HL-60 (cell line): Measurements from ENCODE around the gene FILIP1L.

Experiments used
- DNase-seq, 2 experiments: peaks; one replicate each; pipeline ENCODE4 v3.0.0-alpha.2; 2010 to 2020; ENCODE audit warnings: low read depth in 1 of 2, low spot score in 1 of 2
- H3K27ac ChIP-seq: fragments of 250-450 bp; sonication (Bioruptor Pico); replicated peaks from 2 replicates; pipeline ENCODE4 v1.5.1; 2020; ENCODE audit warnings: mild to moderate bottlenecking, moderate library complexity
- H3K27me3 ChIP-seq: fragments of 250-450 bp; sonication (Bioruptor Pico); 2 replicates; pipeline ENCODE4 v1.5.1; 2021; ENCODE audit warnings: mild to moderate bottlenecking, moderate library complexity; ENCODE audit not compliant: insufficient read depth, poor library complexity, severe bottlenecking
- H3K4me3 ChIP-seq: replicated peaks from 2 replicates; pipeline ENCODE4 v1.5.1; 2011; ENCODE audit warnings: mild to moderate bottlenecking, control low read depth, low read length; ENCODE audit not compliant: insufficient read depth
- CTCF ChIP-seq: IDR thresholded peaks from one replicate; pipeline ENCODE4 v1.5.1; 2011; ENCODE audit warnings: low read length, control low read depth, inconsistent platforms; ENCODE audit not compliant: insufficient read depth
- GABPA ChIP-seq: IDR thresholded peaks from 2 replicates; pipeline ENCODE4 v1.6.1; 2012; ENCODE audit warnings: low read depth
- POLR2AphosphoS5 ChIP-seq: IDR thresholded peaks from 2 replicates; pipeline ENCODE4 v1.6.1; 2012; ENCODE audit warnings: low read depth
- SPI1 ChIP-seq: IDR thresholded peaks from 2 replicates; pipeline ENCODE4 v1.6.1; 2012; ENCODE audit warnings: low read depth, mild to moderate bottlenecking, borderline replicate concordance
- TF ChIP-seq, protein P1 (sequence below): IDR thresholded peaks from 2 replicates; pipeline ENCODE4 v1.6.1; 2012; ENCODE audit warnings: low read depth; ENCODE audit not compliant: insufficient replicate concordance

Gene FILIP1L

GRCh38 chr3:99873269-99874102 is 240.8 kb downstream of the FILIP1L start:
- H3K27ac ChIP-seq = no peak overlapping the region
- TF ChIP-seq SPI1 = no peak
- no peak for TF ChIP-seq GABPA
- TF ChIP-seq CTCF = no peak
- TF ChIP-seq POLR2AphosphoS5 = no peak

GRCh38 chr3:99872923-99873254 is 241.4 kb downstream of the FILIP1L start:
- H3K4me3 ChIP-seq = no peak overlapping the region
- DNase-seq = no peak
- H3K27ac ChIP-seq = no peak overlapping the region

More at GRCh38 chr3:99873269-99874102, 240.8 kb downstream of the FILIP1L start:
- Histone ChIP-seq H3K4me3 (no peak overlapping the region), H3K27me3 (no peaks in the 10 kb centered on the region)
- no peak for DNase-seq

GRCh38 chr3:99871231-99872045 is 242.9 kb downstream of the FILIP1L start:
- H3K27ac ChIP-seq = no peak overlapping the region
- no peaks in the 10 kb centered on the region for H3K27me3 ChIP-seq
- H3K4me3 ChIP-seq = no peak overlapping the region

More at GRCh38 chr3:99872923-99873254, 241.4 kb downstream of the FILIP1L start:
- no peak for TF ChIP-seq GABPA
- TF ChIP-seq CTCF = no peak
- TF ChIP-seq POLR2AphosphoS5 = no peak
- TF ChIP-seq, protein P1, sequence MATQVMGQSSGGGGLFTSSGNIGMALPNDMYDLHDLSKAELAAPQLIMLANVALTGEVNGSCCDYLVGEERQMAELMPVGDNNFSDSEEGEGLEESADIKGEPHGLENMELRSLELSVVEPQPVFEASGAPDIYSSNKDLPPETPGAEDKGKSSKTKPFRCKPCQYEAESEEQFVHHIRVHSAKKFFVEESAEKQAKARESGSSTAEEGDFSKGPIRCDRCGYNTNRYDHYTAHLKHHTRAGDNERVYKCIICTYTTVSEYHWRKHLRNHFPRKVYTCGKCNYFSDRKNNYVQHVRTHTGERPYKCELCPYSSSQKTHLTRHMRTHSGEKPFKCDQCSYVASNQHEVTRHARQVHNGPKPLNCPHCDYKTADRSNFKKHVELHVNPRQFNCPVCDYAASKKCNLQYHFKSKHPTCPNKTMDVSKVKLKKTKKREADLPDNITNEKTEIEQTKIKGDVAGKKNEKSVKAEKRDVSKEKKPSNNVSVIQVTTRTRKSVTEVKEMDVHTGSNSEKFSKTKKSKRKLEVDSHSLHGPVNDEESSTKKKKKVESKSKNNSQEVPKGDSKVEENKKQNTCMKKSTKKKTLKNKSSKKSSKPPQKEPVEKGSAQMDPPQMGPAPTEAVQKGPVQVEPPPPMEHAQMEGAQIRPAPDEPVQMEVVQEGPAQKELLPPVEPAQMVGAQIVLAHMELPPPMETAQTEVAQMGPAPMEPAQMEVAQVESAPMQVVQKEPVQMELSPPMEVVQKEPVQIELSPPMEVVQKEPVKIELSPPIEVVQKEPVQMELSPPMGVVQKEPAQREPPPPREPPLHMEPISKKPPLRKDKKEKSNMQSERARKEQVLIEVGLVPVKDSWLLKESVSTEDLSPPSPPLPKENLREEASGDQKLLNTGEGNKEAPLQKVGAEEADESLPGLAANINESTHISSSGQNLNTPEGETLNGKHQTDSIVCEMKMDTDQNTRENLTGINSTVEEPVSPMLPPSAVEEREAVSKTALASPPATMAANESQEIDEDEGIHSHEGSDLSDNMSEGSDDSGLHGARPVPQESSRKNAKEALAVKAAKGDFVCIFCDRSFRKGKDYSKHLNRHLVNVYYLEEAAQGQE = no peak
- no peak for TF ChIP-seq SPI1
- no peaks in the 10 kb centered on the region for H3K27me3 ChIP-seq

More at GRCh38 chr3:99871231-99872045, 242.9 kb downstream of the FILIP1L start:
- no peak for DNase-seq
- TF ChIP-seq GABPA (no peak), POLR2AphosphoS5 (no peak), SPI1 (no peak), CTCF (no peak)
- TF ChIP-seq, protein P1 = no peak
